ENCODE measurements around the gene EIF3D. TPM values are rescaled to one million over a fixed set of nuclear protein-coding genes. Genes with fewer than 3 reads are reported as not detected.

EIF3D gene
- total and polyA plus RNA-seq, 9 of the 15 experiments (the other 6 are each of a cell fraction or from before 2014, with no cell fraction given) = 191 to 422 (median 279) TPM

GRCh38 chr22:36528795-36529751 lies at the start of gene EIF3D (continued):
- TF ChIP-seq FOXM1 (IDR thresholded peaks at IDR 0.05; ENCODE audit: low read depth) (0 out of 2 replicates have a peak, but pooled peaks have one; percentile 10), FOXM1 (CRISPR knock-in tag; IDR thresholded peaks at IDR 0.05; ENCODE audit: low read depth) (no peak), ZBED1 (IDR thresholded peaks at IDR 0.05) (0 out of 2 replicates have a peak, but pooled peaks have one; percentile 18), ZNF592 (IDR thresholded peaks at IDR 0.05) (no peak), ZNF431 (CRISPR knock-in tag; IDR thresholded peaks at IDR 0.05) (no peak), MTA2 (IDR thresholded peaks at IDR 0.05; ENCODE audit: low read depth) (no peak), SMARCA5 (IDR thresholded peaks at IDR 0.05) (no peak), ZNF639 (CRISPR knock-in tag; conservative IDR thresholded peaks at IDR 0.05 in 1 of 2, IDR thresholded peaks at IDR 0.05 in 1 of 2) (peak in 1 of 2 experiments; percentile 87; a peak in 2 of 4 replicates), SPI1 (IDR thresholded peaks at IDR 0.05; ENCODE audit: borderline replicate concordance, low read depth, low read length) (peak; percentile 47; the same call in 1 of the 2 replicates), ZFX (CRISPR knock-in tag; IDR thresholded peaks at IDR 0.05) (peak; percentile 64; the same call in 1 of the 2 replicates), CCNT2 (IDR thresholded peaks at IDR 0.05; ENCODE audit: borderline replicate concordance, extremely low read depth, insufficient read length, low read depth, low read length) (peak; percentile 30)

Measured in K562 (cell line).